ENCODE measurements around the gene TSPAN9. TPM values are rescaled to one million over a fixed set of nuclear protein-coding genes. Genes with fewer than 3 reads are reported as not detected.
A peak's percentile ranks its signal among the peaks of the same experiment; 100 is the strongest.

The TSPAN9 gene
- total RNA-seq, 1 donor from 2014 or later: 5.0 TPM

DNA sequence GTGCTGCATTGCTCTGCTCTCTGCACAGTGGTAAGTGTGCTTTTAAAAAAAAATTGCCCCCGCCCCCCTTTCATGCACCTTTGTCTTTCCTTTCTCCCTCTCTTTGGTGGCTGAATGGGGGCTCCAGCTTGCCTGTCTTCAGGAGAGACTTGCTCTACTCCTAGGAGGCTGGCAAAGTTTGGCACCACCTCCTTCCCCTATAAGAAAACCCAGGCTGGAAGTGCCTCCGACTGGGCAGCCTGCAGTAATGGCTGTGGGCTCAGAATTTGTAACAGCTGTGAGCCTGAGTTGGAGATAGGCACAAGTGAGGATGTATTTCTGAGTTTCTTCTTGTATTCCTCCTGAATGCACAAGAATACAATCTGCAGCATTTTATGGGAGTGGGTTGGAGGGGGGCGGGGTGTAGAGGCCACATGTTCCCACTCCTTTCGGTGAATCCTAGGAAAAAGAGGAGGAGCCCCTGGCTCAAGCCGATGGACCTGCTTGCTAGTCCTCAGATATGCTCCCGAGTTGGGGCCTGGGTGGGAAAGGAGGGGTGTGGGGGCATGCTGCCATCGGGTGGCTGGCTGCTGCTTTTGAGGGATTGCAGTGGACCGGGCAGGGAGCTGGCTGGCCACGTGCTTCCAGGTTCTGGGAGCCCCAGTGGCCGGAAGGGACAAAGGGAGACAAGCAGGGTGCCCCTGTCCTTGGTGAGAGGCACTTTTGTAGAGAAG lies 124.3 kb downstream of the TSPAN9 start:
- Histone ChIP-seq H3K36me3 (ENCODE audit: control insufficient read depth, insufficient read depth, low read length) (no peaks in the 10 kb centered on the region), H3K27me3 (ENCODE audit: control insufficient read depth, insufficient read depth, low read length) (peaks cover 13% of the 10 kb centered on the region), H3K4me3 (ENCODE audit: low read depth, low read length) (no peak overlapping the region)
- TF ChIP-seq, protein P1, sequence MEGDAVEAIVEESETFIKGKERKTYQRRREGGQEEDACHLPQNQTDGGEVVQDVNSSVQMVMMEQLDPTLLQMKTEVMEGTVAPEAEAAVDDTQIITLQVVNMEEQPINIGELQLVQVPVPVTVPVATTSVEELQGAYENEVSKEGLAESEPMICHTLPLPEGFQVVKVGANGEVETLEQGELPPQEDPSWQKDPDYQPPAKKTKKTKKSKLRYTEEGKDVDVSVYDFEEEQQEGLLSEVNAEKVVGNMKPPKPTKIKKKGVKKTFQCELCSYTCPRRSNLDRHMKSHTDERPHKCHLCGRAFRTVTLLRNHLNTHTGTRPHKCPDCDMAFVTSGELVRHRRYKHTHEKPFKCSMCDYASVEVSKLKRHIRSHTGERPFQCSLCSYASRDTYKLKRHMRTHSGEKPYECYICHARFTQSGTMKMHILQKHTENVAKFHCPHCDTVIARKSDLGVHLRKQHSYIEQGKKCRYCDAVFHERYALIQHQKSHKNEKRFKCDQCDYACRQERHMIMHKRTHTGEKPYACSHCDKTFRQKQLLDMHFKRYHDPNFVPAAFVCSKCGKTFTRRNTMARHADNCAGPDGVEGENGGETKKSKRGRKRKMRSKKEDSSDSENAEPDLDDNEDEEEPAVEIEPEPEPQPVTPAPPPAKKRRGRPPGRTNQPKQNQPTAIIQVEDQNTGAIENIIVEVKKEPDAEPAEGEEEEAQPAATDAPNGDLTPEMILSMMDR (IDR thresholded peaks at IDR 0.05; ENCODE audit: insufficient read depth, low read length, severe bottlenecking): no peak
- no peak for FAIRE-seq
- no peak for DNase-seq (ENCODE audit: low read depth)

GRCh38 chr12:3202096-3202495 lies 124.9 kb downstream of the TSPAN9 start:
- peaks cover 13% of the 10 kb centered on the region for H3K27me3 ChIP-seq (ENCODE audit: control insufficient read depth, insufficient read depth, low read length)
- TF ChIP-seq, protein P1 (IDR thresholded peaks at IDR 0.05; ENCODE audit: insufficient read depth, low read length, severe bottlenecking): no peak
- DNase-seq (ENCODE audit: low read depth): no peak
- no peaks in the 10 kb centered on the region for H3K36me3 ChIP-seq (ENCODE audit: control insufficient read depth, insufficient read depth, low read length)
- FAIRE-seq: no peak
- H3K4me3 ChIP-seq (ENCODE audit: low read depth, low read length): no peak overlapping the region

GRCh38 chr12:3202734-3203446 lies 125.7 kb downstream of the TSPAN9 start:
- FAIRE-seq: no peak
- TF ChIP-seq, protein P1 (IDR thresholded peaks at IDR 0.05; ENCODE audit: insufficient read depth, low read length, severe bottlenecking): peak; percentile 97
- no peaks in the 10 kb centered on the region for H3K36me3 ChIP-seq (ENCODE audit: control insufficient read depth, insufficient read depth, low read length)
- DNase-seq (ENCODE audit: low read depth): peak; percentile 28
- peaks cover 13% of the 10 kb centered on the region for H3K27me3 ChIP-seq (ENCODE audit: control insufficient read depth, insufficient read depth, low read length)
- H3K4me3 ChIP-seq (ENCODE audit: low read depth, low read length): no peak overlapping the region

GRCh38 chr12:3203713-3204112 lies 126.5 kb downstream of the TSPAN9 start:
- DNase-seq (ENCODE audit: low read depth): peak; percentile 64
- Histone ChIP-seq H3K4me3 (ENCODE audit: low read depth, low read length) (no peak overlapping the region), H3K36me3 (ENCODE audit: control insufficient read depth, insufficient read depth, low read length) (no peaks in the 10 kb centered on the region), H3K27me3 (ENCODE audit: control insufficient read depth, insufficient read depth, low read length) (peaks cover 13% of the 10 kb centered on the region)
- TF ChIP-seq, protein P1 (IDR thresholded peaks at IDR 0.05; ENCODE audit: insufficient read depth, low read length, severe bottlenecking): no peak
- FAIRE-seq: no peak

- Histone ChIP-seq H3K36me3 (ENCODE audit: control insufficient read depth, insufficient read depth, low read length) (no peaks in the 10 kb centered on the region), H3K4me3 (ENCODE audit: low read depth, low read length) (no peak overlapping the region), H3K27me3 (ENCODE audit: control insufficient read depth, insufficient read depth, low read length) (peaks cover 12% of the 10 kb centered on the region)
- DNase-seq (ENCODE audit: low read depth) (peak; percentile 64), FAIRE-seq (peak; percentile 70)
- TF ChIP-seq, protein P1 (IDR thresholded peaks at IDR 0.05; ENCODE audit: insufficient read depth, low read length, severe bottlenecking): peak; percentile 24
Observed at GRCh38 chr12:3204143-3204542, 127.0 kb downstream of the TSPAN9 start.
